Endodermal cell (in vitro differentiated cells): ENCODE results near the gene IFT57. TPM values are rescaled to one million over a fixed set of nuclear protein-coding genes. Genes with fewer than 3 reads are reported as not detected.

Source experiments
- DNase-seq: peaks from one replicate; pipeline ENCODE4 v3.0.0-alpha.2; 2017
- H3K27ac ChIP-seq: 2 replicates; pipeline ENCODE4 v1.5.1; 2013; ENCODE audit warnings: mild to moderate bottlenecking, low read depth, low read length, moderate library complexity
- H3K27me3 ChIP-seq: 2 replicates; pipeline ENCODE4 v1.6.1; 2013; ENCODE audit warnings: mild to moderate bottlenecking, low read length, moderate library complexity; ENCODE audit not compliant: insufficient read depth, control insufficient read depth, poor library complexity, severe bottlenecking
- H3K36me3 ChIP-seq: 2 replicates; pipeline ENCODE4 v1.7.0; 2013; ENCODE audit warnings: mild to moderate bottlenecking, low read length, moderate library complexity; ENCODE audit not compliant: control insufficient read depth, insufficient read depth
- H3K4me1 ChIP-seq: one replicate; pipeline ENCODE4 v1.7.0; 2013; ENCODE audit warnings: low read length; ENCODE audit not compliant: control insufficient read depth, insufficient read depth
- H3K4me3 ChIP-seq: 2 replicates; pipeline ENCODE4 v1.5.1; 2013; ENCODE audit warnings: mild to moderate bottlenecking, low read length, moderate library complexity
- H3K9ac ChIP-seq: 2 replicates; pipeline ENCODE4 v1.6.1; 2013; ENCODE audit warnings: mild to moderate bottlenecking, low read length, moderate library complexity; ENCODE audit not compliant: poor library complexity, severe bottlenecking; ENCODE audit errors: extremely low read depth
- H3K9me3 ChIP-seq: 2 replicates; pipeline ENCODE4 v1.6.1; 2013; ENCODE audit warnings: mild to moderate bottlenecking, low read length, moderate library complexity; ENCODE audit not compliant: control insufficient read depth
- H3K27ac Mint-ChIP-seq: 2 replicates; pipeline ENCODE4 v1.8.0; 2020; ENCODE audit warnings: mixed read lengths
- H3K27me3 Mint-ChIP-seq: 2 replicates; pipeline ENCODE4 v1.8.0; 2021; ENCODE audit warnings: mild to moderate bottlenecking, mixed read lengths; ENCODE audit not compliant: insufficient read depth
- H3K36me3 Mint-ChIP-seq: 2 replicates; pipeline ENCODE4 v1.8.0; 2020; ENCODE audit warnings: low read depth, mixed read lengths
- H3K4me1 Mint-ChIP-seq: 2 replicates; pipeline ENCODE4 v1.8.0; 2020; ENCODE audit warnings: mixed read lengths
- H3K4me3 Mint-ChIP-seq: 2 replicates; pipeline ENCODE4 v1.8.0; 2020; ENCODE audit warnings: mild to moderate bottlenecking, moderate library complexity, mixed read lengths
- H3K9me3 Mint-ChIP-seq: 2 replicates; pipeline ENCODE4 v1.8.0; 2020; ENCODE audit warnings: mild to moderate bottlenecking, mixed read lengths
- CTCF ChIP-seq: fragments of 200-600 bp; sonication (generic); conservative IDR thresholded peaks from 2 replicates; pipeline ENCODE4 v1.5.0; 2021; ENCODE audit warnings: antibody characterized with exemption, mild to moderate bottlenecking
- WGBS, 2 experiments: methylation state at CpG; one replicate each; pipeline versions ENCODE4 v1.1.5 to v1.1.7; 2013; ENCODE audit warnings: missing lambda C conversion rate in 2 of 2, mixed read lengths in 1 of 2; ENCODE audit not compliant: insufficient coverage in 1 of 2, insufficient read length in 1 of 2; 5-methylcytosine and 5-hydroxymethylcytosine counted together
- total RNA-seq, 2 donors: library from RNA; stranded (reverse); fragmentation: NEBNext Ultra II Directional in 1 of 2; extraction: Animal tissue kit (Norgen Biotek cat#: 25700) in 1 of 2; gene quantifications; 2 replicates in 1 of 2; 3 replicates in 1 of 2; pipeline ENCODE4 v1.2.1, GENCODE V29; 2021

The IFT57 gene
- total RNA-seq, 2 donors from 2014 or later: 45.5 to 60.5 TPM

- Mint-ChIP-seq H3K4me3 (no peak overlapping the region), H3K4me1 (no peaks in the 10 kb centered on the region), H3K27me3 (no peaks in the 10 kb centered on the region), H3K27ac (no peak overlapping the region), H3K9me3 (no peaks in the 10 kb centered on the region), H3K36me3 (no peaks in the 10 kb centered on the region)
- no peaks in the 10 kb centered on the region for H3K36me3 ChIP-seq
- H3K27ac ChIP-seq: no peak overlapping the region
- H3K4me1 ChIP-seq: no peaks in the 10 kb centered on the region
- no peak for TF ChIP-seq CTCF
- WGBS, 2 experiments: 83 to 92% methylated on average over 2 to 6 of the region's 6 CpGs
- no peaks in the 10 kb centered on the region for H3K27me3 ChIP-seq
- no peak for DNase-seq
- no peak overlapping the region for H3K9ac ChIP-seq
- H3K9me3 ChIP-seq: no peaks in the 10 kb centered on the region
- no peak overlapping the region for H3K4me3 ChIP-seq
Measured at GRCh38 chr3:108117241-108117775, 104.9 kb downstream of the IFT57 start.

GRCh38 chr3:108114423-108115065 is 107.7 kb downstream of the IFT57 start:
- TF ChIP-seq CTCF: no peak
- Histone ChIP-seq H3K9me3 (no peaks in the 10 kb centered on the region), H3K4me3 (no peak overlapping the region), H3K27me3 (no peaks in the 10 kb centered on the region), H3K27ac (no peak overlapping the region), H3K9ac (no peak overlapping the region), H3K36me3 (no peaks in the 10 kb centered on the region), H3K4me1 (no peaks in the 10 kb centered on the region)
- no peak overlapping the region for H3K4me3 Mint-ChIP-seq
- no peaks in the 10 kb centered on the region for H3K9me3 Mint-ChIP-seq
- no peaks in the 10 kb centered on the region for H3K36me3 Mint-ChIP-seq
- H3K27me3 Mint-ChIP-seq: no peaks in the 10 kb centered on the region
- 84 to 95% methylated on average over 14 to 16 of the region's 16 CpGs for WGBS, 2 experiments
- no peak for DNase-seq
- H3K27ac Mint-ChIP-seq: no peak overlapping the region
- H3K4me1 Mint-ChIP-seq: no peaks in the 10 kb centered on the region

GRCh38 chr3:108113975-108114374 is 108.2 kb downstream of the IFT57 start:
- no peaks in the 10 kb centered on the region for H3K27me3 Mint-ChIP-seq
- no peaks in the 10 kb centered on the region for H3K27me3 ChIP-seq
- no peaks in the 10 kb centered on the region for H3K9me3 Mint-ChIP-seq
- no peak overlapping the region for H3K27ac ChIP-seq
- H3K36me3 Mint-ChIP-seq: no peaks in the 10 kb centered on the region
- no peaks in the 10 kb centered on the region for H3K36me3 ChIP-seq
- H3K27ac Mint-ChIP-seq: no peak overlapping the region
- H3K9me3 ChIP-seq: no peaks in the 10 kb centered on the region
- no peak overlapping the region for H3K4me3 ChIP-seq
- H3K4me1 Mint-ChIP-seq: no peaks in the 10 kb centered on the region
- no peak overlapping the region for H3K4me3 Mint-ChIP-seq
- no peak overlapping the region for H3K9ac ChIP-seq
- WGBS, 2 experiments: 94 to 95% methylated on average over 10 to 15 of the region's 15 CpGs
- no peak for TF ChIP-seq CTCF
- no peaks in the 10 kb centered on the region for H3K4me1 ChIP-seq
- DNase-seq: no peak
